ENCODE data around the gene FNDC3B.
"Not testable (repeated sequence)": the region's sequence is repeated elsewhere in the genome, so short reads cannot be mapped to it uniquely, and the experiment has no call there.

FNDC3B gene

DNA sequence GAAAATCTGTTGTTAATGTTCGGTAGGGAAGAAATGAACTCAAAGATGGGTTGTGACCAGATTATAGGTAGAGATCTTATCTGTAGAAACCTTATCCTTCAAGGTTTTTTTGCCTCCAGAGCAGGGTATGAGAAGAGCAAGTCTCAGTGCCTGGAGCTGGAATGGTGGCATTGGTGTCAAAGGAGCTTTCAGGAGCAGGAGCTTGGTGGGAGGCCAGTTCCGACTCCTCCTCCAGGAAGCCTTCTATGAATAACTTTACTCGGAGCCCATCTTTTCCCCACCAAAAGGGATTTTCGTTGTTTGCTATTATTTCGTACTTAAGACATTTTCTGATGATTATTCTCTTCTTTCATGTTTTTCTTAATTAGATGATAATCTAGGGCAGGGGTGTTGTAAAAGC lies 317.0 kb downstream of the FNDC3B start:
- no peak for DNase-seq

DNA sequence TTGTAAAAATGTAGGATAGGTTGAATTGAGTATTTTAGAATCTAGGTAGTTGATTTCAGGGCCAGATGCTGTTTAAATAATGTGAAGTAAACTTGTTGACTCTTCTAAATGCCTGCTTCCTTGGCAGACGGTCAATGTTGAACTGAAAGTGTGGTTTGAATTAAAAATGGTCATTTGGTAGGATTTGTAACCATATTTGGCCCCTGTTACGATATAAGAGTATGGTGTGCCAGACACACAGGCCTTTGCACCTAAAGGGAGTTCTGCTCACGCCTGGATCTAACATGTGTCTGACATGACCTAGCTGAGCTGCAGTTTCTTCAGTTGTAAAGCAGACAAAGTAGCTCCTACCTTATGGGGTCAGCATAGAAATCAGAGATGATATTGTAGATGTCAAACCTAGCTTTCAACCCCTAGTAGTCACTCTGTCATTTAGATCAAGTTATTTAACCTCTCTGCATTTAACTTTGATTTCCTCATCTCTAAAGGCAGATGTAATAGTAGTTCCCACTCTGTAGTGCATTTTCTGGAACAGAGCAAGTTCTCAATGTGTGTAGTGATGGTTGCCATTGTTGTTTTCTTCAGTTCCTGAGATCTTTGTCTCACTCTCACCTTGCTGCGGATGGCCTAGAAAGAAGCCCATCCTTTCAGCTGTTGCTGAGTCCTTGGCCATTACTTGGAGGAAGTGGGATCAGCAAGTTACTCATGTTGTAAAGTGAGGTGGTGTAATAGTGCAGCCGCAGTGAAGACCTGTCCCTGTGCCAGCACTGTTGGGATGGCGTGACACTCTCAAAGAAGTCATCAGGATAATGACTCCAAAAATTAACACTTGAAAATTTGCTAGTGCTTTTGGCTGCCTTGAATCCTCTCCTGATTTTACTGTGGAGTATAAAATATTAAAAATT lies 318.7 kb downstream of the FNDC3B start:
- DNase-seq, result no peak

DNA sequence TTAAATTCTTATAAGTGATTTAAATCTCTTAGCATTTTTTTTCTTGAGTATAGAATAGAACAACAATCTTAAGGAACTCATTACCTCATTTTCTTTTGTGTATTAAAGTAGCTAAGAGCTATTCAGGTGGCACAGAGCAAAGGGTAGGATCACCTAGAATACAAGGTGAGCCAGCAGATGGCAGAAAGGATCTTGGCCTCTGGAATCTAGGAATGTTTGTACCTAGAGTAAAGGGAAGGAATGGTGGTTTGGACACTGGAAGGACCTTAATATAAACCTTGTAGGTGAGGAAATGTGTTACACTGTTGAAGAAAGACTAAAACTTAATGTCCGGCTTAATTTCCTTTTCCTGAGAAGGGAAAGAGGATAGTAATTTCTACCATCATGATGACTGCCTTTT lies 319.9 kb downstream of the FNDC3B start:
- no peak for DNase-seq

DNA sequence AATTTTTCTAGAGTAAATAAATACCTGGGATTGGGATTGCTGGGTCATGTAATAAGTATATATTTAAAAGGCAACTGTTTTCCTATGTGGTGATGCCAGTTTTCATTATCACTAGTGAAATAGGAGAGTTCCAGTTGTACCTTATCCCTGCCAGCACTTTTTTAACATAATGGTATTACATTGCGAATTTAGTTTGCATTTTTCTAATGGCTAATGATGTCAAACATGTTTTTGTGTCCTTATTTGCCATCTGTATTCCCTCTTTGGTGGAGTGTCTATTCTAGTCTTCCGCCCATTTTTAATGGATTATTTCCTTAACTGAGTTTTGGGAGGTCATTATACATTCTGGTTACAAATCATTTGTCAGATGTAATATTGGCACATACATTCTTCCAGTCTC lies 320.6 kb downstream of the FNDC3B start:
- no peak for DNase-seq

DNA sequence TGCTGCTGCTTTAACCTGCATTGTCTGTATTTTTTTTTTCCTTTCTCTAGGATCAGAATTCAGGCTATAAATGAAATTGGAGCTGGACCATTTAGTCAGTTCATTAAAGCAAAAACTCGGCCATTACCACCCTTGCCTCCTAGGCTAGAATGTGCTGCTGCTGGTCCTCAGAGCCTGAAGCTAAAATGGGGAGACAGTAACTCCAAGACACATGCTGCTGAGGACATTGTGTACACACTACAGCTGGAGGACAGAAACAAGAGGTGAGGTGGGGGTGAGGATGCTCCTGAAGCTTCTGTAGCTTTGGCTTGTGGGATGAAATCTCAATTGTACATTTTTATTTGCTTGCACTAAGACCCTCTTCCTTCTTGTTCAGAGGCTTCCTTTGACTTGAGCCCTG lies 323.2 kb downstream of the FNDC3B start:
- no peak for DNase-seq

DNA sequence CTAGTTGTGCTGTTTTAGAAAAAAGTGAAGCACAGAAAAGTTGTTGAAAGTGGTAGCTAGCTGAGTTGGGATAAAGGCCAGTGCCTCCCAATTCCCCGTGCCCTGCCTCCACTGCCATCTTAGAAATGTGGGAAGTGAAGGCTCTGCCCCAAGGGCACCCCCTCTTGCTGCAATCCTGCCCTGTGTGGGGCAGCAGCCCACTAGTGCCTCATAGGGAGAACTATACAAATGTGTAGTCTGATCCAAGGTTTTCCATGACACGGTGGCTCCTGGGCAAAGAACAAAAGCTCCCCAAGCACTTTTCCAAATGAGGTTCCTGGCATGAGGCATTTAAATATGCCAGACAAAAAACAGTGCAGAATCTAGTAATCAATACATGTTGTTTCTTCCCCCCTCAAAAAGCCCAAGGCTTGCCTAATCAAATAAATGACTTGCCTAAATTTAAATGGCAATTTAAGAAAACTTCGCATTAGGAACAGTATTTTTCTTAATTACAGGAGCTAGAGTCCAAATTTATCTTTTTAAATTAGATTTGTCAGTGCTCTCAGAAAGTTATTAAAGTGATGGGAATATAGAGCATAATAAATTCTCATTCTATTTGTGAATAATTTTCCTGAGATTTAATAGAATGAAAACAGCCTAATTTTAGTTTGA lies 325.1 kb downstream of the FNDC3B start:
- no peak for DNase-seq

DNA sequence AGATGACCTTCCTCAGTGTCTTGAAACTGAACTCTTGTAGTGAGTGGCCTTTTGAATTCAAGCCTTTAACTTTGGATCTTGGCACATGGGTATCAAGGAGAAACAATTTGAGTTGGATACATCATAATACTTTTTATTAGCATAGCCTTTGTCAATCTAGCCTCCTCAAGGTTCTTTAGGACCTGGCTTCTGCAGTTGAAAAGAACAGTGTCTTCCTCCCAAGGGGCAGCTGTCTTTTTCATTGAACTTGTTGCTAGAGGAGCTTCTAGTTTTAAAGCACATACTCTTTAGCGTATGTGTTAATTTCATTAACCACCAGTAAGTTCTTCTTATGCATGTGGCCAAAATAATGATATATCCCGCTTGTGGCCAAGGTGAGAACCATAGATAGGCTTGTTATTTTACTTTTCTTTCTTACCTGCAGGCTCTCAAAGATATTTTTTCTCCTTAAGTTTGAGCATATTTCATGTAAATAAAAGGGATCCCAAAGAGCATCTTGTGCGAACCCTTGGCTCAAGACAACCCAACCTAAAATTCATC lies 325.7 kb downstream of the FNDC3B start:
- no peak for DNase-seq

DNA sequence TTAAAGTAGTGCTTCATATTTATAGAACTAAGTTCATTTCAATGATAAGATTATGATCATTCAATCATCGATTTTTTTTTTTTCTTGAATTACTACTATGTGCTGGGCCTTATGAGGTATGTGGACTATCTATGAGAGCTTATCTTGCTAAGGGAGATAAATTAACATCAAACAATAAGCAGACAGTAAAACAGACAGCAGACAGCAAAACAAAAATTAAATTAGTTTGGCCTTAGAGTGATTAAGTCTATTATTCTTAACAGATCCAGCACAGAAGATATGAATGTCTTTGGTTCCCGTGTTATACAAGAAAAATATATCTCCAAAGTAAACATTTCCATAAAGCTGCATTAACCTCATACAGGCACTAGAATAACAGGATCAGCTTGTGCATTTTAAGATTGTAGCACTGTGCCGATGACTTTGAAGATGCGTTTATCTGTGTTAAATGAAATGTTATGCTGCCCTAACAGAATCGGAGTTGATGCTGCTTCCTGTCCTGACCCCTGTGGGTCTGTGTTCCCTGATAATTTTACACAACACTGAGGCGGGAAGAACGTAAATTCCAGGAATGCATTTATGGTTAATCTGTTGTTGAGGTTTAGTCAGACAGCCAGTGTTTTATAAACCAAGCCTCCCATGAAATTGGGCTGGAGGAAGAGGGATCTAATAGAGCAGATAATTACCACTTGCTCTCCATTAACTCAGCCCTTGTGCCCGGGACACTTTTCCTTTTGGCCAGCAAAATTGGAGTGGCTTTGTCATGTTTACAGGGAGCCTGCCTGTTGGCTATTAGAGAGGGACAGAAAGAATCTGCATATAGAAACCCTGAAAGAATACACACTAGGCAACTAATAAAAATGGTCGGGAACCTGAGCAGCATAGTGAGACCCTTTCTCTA lies 328.1 kb downstream of the FNDC3B start:
- DNase-seq, result no peak

DNA sequence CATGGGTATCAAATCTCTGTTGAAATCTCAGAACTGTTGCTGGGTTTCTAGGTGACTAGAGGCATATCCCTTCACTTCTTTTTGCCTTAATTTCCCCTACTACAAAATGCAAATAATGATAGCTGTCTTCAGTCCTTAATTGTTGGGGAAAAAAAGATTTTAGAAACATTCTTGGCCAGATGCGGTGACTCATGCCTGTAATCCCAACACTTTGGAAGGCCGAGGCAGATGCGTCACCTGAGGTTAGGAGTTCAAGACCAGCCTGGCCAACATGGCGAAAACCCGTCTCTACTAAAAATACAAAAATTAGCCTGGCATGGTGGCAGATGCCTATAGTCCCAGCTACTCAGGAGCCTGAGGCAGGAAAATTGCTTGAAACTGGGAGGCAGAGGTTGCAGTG lies 329.2 kb downstream of the FNDC3B start:
- not testable (repeated sequence) for DNase-seq

DNA sequence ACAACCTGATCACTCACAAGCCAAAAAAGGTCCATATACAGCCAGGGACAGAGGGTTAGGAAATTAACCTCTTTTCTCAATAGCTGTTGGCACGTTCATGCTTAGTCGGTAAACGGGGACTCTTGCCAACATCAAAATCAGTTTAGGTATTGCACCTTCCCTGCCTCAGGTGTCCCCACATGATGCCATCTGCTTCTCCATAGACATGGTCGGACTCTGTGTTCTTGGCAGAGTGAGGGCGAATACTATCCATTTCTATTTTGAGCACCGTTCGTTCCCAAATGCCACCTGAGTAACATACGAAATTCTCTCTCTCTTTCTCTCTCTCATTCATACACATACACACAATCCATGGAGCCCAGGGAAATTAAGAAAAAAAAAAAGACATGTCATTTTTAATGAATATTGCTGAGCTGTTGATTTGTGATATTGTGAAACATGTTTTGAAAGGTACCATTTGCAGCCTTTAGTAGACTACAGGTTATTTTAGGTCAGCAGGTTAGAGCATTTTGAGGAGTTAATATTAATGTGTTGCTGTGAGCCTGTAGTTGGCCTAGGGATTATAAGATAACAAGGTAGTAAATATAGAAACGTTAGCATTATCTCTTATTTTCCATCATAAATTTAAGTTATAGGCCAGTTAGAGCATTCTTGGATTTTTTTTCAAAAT lies 330.3 kb downstream of the FNDC3B start:
- no peak for DNase-seq

DNA sequence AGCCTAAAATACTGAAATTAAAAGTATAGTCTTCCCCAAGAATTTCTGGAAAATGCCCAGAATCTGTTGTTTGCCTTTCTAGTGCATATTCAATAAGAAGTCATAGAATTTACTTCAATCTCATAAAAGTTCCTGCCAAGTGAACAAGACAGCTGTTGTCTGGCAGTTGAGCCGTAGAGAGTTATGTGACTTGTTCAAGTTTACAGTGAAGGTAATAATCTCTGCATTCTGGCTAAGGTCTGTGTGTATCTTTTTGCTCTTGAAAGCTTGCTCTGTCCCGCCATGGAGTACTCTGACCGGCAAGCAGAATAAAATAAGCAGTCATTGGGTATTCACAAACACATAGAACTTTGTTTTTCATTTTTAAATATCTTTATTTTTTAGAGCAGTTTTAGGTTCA lies 331.0 kb downstream of the FNDC3B start:
- DNase-seq, result no peak

DNA sequence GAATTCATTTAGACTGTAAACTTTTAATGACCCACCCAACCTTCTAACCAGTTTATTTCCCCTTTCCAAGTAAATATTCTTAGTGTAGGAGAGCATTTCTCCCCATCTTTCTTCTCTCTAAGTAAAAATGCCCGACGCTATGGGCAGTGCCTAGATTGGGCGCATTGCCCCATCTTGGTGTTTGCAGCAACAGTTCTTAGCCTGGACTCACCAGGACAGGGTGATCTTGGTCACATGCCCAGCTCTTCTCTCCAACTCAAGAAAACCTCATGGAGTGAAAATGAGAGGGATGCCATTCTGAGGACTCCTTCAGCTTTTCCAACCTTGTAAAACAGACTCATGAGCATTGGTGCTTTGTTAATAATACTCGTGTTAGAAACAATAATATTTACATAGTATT lies 332.2 kb downstream of the FNDC3B start:
- DNase-seq, result no peak

DNA sequence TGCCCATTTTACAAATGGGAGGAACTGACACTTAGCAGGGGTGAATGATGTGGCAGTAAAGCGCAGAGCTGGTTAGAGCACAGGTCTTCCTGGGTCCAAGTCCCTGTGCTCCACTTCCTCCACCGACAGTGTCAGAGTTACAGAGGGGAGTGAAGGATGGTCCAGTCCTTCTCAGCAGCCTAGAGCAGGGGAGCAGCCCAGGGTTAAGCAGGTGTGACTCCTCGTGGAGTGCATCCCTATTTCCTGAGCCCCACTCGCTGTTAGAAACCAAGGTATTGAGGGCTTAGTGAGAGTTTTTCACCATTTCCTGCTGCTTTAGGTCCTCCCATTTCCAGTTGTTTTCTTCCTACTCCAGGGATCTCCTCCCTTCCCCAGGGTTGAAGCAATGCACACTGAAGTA lies 333.5 kb downstream of the FNDC3B start:
- no peak for DNase-seq

DNA sequence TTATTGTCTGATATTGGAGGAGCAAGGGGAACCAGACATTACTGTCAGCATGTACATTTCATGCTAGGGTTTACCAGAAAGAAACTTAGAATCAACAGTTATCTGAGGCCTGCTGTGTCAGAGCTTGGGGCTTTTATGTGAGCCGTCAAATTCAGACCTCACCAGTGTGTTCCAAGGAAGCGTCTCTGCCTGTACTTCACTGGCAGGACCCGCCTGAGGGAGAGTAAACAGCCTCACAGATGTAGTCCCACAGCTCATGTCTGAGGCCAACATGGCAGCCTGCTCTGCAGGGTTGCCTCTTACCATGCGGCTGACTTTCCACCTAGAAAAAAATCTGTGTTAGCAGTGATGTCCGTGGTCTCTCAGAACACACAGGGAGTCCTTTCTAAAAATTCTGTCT lies 334.5 kb downstream of the FNDC3B start:
- no peak for DNase-seq

DNA sequence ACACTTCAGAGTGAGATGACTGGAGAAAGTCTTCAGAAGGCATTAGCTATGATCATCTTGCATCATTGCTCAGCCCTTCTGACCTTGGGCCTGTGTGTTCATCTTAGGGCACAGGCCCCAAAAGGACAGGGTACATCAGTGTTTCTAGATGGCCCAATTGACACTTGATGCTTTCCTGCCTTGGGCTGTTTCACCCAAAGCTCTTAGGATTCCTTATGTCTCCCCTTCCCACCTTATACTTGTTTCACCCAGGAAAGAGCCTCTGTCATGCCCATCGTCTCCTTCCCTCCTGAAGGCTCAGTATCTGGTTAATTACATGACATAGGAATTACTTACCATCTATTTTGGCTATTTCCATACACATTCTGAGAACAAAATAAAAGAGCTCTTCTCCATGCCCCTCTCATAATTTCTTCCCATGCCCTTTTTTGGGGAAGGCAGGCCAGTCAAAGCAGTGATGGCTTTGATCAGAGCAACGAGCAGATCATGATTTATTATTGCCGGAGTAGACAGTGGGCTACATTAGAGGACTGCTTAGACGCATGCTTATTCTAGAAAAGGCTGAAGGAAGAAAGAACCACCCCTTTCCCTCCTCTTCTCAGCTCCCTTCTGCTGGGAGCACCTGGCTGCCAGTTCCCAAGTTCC lies 335.9 kb downstream of the FNDC3B start:
- DNase-seq, result no peak

DNA sequence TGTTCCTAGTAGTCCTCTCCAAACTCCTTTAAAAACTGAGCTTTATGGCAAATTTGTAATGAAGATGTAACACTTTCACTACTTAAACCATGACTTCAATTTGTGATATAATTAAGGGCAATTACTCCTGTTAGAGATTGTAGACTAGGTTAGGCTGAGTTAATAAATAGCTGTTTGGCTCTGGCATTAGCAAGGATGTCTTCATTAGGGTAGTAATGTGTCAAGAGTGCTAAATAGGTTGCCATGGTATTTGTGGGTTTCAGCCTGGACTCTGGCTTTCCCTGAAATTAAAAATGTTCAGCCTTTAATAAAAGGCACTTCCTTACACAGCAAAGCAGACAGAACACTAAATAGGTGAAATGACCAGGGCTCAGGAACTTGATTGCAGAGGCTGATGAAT lies 337.0 kb downstream of the FNDC3B start:
- DNase-seq, result no peak

DNA sequence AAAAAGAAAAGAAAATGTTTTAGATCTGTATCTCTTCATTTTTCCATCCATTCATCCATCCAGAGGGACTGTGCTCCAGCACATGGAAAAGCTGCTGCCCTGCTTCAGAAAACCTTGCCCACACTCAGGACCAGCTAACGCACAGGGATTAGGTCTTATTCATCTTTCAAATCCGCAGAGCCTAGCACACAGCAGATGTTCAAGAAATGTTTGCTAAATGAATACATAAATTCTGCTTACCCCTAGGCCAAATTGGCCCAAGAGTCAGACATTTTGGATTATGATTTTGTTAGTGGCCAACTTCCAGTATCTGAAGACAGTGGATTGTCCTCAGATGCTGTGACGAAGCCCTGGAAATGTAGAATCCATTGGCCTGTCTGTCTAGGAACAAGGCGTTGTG lies 337.5 kb downstream of the FNDC3B start:
- DNase-seq, result no peak

DNA sequence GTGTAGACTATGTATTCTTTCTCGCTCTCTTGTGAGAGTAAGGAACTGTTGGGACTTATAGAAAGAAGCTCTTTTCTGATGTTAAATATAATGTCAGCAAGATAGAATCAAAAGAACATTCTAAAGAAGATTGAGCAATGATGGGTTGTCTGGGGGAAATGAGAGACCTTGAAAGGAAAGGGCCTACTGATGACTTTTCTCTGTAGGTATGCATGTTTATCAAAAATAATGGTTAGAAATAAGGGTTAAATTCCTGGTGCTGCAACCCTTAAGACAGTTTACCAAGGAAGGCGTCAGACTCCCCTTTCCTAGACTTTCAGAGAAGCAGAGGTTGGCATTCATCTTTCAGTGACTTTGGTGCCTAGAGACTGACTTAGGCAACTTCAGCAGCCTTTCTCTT lies 339.1 kb downstream of the FNDC3B start:
- no peak for DNase-seq

DNA sequence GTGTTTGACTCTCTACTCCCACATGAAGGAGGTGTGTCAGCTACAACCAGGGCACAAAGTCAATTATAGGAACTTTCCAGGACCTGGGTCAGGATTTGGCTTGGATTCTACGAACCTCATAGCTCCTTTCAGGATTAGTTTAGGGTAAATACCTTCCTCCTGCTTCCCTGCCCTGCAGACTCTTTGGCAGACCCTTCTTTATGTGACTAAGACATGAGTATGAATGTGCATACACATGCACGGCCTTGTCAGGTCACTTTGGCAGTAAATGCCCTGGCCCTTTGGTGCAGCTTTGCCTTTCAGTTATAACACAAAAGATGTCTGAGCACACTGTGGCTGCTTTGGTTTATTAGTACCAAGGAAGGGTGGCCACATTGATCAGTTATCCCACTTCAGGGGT lies 340.0 kb downstream of the FNDC3B start:
- no peak for DNase-seq

DNA sequence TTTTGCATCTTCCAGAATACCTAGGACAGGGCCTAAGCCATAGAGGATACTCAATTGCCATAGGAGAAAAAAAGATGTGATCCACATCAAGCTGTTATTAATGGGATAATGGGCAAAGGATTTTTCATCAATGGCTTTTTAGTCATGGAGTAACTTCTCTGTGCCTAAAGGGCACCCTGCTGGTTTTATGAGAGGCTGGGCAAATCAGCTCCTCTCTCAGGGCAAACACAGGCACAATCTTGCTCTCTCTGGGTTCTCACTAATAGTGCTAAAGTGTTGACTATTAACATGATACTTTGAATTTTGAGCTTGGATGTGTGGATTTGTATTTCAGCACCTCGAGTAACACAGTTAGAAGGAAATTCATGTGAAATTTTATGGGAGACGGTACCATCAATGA lies 341.3 kb downstream of the FNDC3B start:
- DNase-seq, result no peak

DNA sequence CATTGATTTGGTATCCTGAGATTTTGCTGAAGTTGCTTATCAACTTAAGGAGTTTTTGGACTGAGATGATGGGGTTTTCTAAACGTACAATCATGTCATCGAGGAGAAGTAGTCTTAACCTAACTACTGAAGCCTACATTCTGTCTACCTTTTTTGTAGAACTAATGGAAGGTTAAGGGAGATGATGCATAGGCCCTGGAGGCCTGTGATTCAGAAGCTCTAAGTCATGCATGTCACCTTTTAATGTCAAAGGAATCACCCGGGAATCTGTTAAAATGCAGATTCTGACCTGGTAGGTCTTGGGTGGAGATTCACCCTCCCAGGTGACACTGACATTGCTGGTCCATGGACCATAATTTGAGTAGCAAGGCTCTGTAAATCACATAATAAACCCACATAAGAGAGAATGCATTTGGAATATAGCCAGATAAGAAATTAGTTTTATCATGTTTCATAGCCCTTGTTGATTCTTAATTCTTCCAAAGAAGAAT lies 344.0 kb downstream of the FNDC3B start:
- no peak for DNase-seq

DNA sequence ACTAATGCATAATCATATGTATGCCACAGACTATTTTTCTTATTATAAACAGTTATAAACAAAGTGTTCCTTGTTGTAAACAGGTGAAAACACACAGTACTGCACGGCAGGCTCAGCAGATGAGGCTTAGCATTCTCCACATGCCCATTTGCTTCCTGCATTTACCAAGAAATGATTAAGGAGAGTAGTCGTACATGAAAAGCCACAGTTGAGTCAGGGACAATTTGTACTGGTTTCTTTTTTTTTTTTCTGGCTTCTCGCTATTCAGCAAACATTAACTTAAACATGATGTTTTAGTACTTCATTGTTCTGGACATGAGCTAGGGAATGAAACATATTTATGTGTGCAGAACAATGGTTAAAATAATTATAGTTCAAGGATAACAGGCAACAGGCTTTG lies 345.5 kb downstream of the FNDC3B start:
- DNase-seq, result no peak
